K562 (cell line): Measurements from ENCODE around the gene RIOX2. TPM values are rescaled to one million over a fixed set of nuclear protein-coding genes. Genes with fewer than 3 reads are reported as not detected.

ENCODE experiments used
- ATAC-seq: fragments of 200-7000 bp; cut with Tn5 transposase; 3 replicates; pipeline ENCODE4 v1.9.1; 2020; ENCODE audit warnings: moderate library complexity
- BruUV-seq: library from RNA; stranded (reverse); fragments of 400-500 nt; replicated peaks from 2 replicates; lab custom pipeline; 2021; lab: Mats Ljungman, UMichigan
- CTCF ChIA-PET: fragments of 300-600 bp; formaldehyde crosslinking; extraction: SDS; loops from one replicate; lab custom pipeline; 2021; ENCODE audit warnings: low intra/inter-chr PET ratio; lab: Yijun Ruan, JAX
- POLR2A ChIA-PET: fragments of 300-600, 350-650 bp; sonication (Branson Sonifier 250); formaldehyde crosslinking; extraction: SDS; loops from one replicate; lab custom pipeline; 2021; ENCODE audit warnings: antibody characterized with exemption, inconsistent platforms; lab: Yijun Ruan, JAX
- DNase-seq, 4 experiments: peaks; one replicate each; pipeline versions ENCODE4 v3.0.0 to v3.0.0-alpha.2; 2011 to 2018; ENCODE audit warnings: low spot score in 3 of 4, mixed read lengths in 3 of 4; ENCODE audit errors: extremely low read depth in 1 of 4
- FAIRE-seq: peaks from 2 replicates; lab custom pipeline; 2011; peaks lifted over from hg19 to GRCh38; lab: Jason Lieb, UNC
- H2AFZ ChIP-seq: 2 replicates; pipeline ENCODE4 v1.6.0; 2011; ENCODE audit warnings: low read depth, low read length, control low read depth, inconsistent platforms
- H3K27ac ChIP-seq: fragments of 200-600 bp; 3 replicates; pipeline ENCODE4 v1.8.0; 2011; ENCODE audit warnings: low read depth, mild to moderate bottlenecking, control low read depth, inconsistent platforms, low read length, moderate library complexity, mixed read lengths; ENCODE audit errors: extremely low read depth
- H3K27me3 ChIP-seq, 2 experiments: fragments of 300-600 bp in 1 of 2; 2 replicates in 1 of 2; 3 replicates in 1 of 2; pipeline versions ENCODE4 v1.6.0 to v1.8.0; 2011; ENCODE audit warnings: inconsistent platforms in 2 of 2, low read length in 2 of 2, mild to moderate bottlenecking in 1 of 2, mixed read lengths in 1 of 2, moderate library complexity in 1 of 2; ENCODE audit not compliant: control insufficient read depth in 2 of 2, insufficient read depth in 2 of 2
- H3K36me3 ChIP-seq: fragments of 300-600 bp; 3 replicates; pipeline ENCODE4 v1.8.0; 2011; ENCODE audit warnings: mild to moderate bottlenecking, low read length, inconsistent platforms; ENCODE audit not compliant: control insufficient read depth, insufficient read depth
- H3K4me1 ChIP-seq, 2 experiments: fragments of 200-600 bp in 1 of 2; replicated peaks in 1 of 2; 2 replicates in 1 of 2; 3 replicates in 1 of 2; pipeline versions ENCODE4 v1.5.1 to v1.8.0; 2011; ENCODE audit warnings: inconsistent platforms in 2 of 2, low read length in 2 of 2, mild to moderate bottlenecking in 1 of 2, mixed read lengths in 1 of 2, moderate library complexity in 1 of 2; ENCODE audit not compliant: control insufficient read depth in 2 of 2, insufficient read depth in 2 of 2
- H3K4me2 ChIP-seq: 2 replicates; pipeline ENCODE4 v1.6.1; 2011; ENCODE audit warnings: low read length, control low read depth, inconsistent platforms, mixed read lengths; ENCODE audit not compliant: insufficient read depth
- H3K4me3 ChIP-seq: fragments of 200-600 bp; sonication (generic), shearing (Covaris generic); 2 replicates; pipeline ENCODE4 v1.5.1; 2016; ENCODE audit warnings: control low read depth, inconsistent platforms
- H3K79me2 ChIP-seq: fragments of 200-600 bp; 3 replicates; pipeline ENCODE4 v1.8.0; 2011; ENCODE audit warnings: low read length, inconsistent platforms; ENCODE audit not compliant: control insufficient read depth, insufficient read depth
- H3K9ac ChIP-seq, 2 experiments: 2 replicates each; pipeline versions ENCODE4 v1.6.0 to v1.6.1; 2011; ENCODE audit warnings: low read depth in 2 of 2, low read length in 2 of 2, control low read depth in 1 of 2, inconsistent platforms in 1 of 2, mild to moderate bottlenecking in 1 of 2, mixed read lengths in 1 of 2; ENCODE audit not compliant: insufficient read depth in 1 of 2
- H3K9me1 ChIP-seq: one replicate; pipeline ENCODE4 v1.6.0; 2011; ENCODE audit warnings: inconsistent platforms, mild to moderate bottlenecking, low read length, moderate library complexity; ENCODE audit not compliant: control insufficient read depth, insufficient read depth
- H3K9me3 ChIP-seq: replicated peaks from 2 replicates; pipeline ENCODE4 v1.5.1; 2011; ENCODE audit warnings: low read depth, low read length, inconsistent platforms; ENCODE audit not compliant: control insufficient read depth, insufficient read depth
- H4K20me1 ChIP-seq: replicated peaks from 2 replicates; pipeline ENCODE4 v1.6.1; 2011; ENCODE audit warnings: low read length, inconsistent platforms, mixed read lengths; ENCODE audit not compliant: control insufficient read depth, insufficient read depth
- MECOM ChIP-seq: fragments of 250-450 bp; sonication (Bioruptor Pico); IDR thresholded peaks from 2 replicates; pipeline ENCODE4 v1.8.0; 2022; ENCODE audit warnings: inconsistent platforms
- POLR2AphosphoS2 ChIP-seq: IDR thresholded peaks from 2 replicates; pipeline ENCODE4 v1.6.1; 2012; ENCODE audit warnings: low read length, improper control_type of control experiment
- WGBS: fragments of 100-300 bp; shearing (Covaris generic); methylation state at CpG from one replicate; pipeline ENCODE4 v1.1.6; 2016; ENCODE audit warnings: low coverage, mixed read lengths; ENCODE audit not compliant: insufficient coverage; ENCODE audit errors: missing lambda C conversion rate; 5-methylcytosine and 5-hydroxymethylcytosine counted together
- in situ Hi-C: fragments of 300-500 bp; cut with MboI; formaldehyde crosslinking; loops from 4 replicates; pipeline ENCODE4 v1.15.0; 2018; ENCODE audit warnings: inconsistent platforms, mixed read lengths
- intact Hi-C: fragments of 100-400 bp; cut with micrococcal nuclease; formaldehyde crosslinking; loops from 2 replicates; pipeline ENCODE4 v1.14.2; 2022
- polyA plus RNA-seq, 8 experiments: library from polyadenylated mRNA; depleted of rRNA in 4 of 8; stranded (reverse) in 5 of 8; unstranded in 3 of 8; fragments of >200 nt; fragmentation: Nextera tagmentation in 2 of 8; fragmentation: Illumina TruSeq in 1 of 8; extraction: Ambion mirVana in 2 of 8; extraction: Trizol in 1 of 8; gene quantifications; 2 replicates each; pipeline versions ENCODE4 v1.2.1 to v1.2.3, GENCODE V29; 2011 to 2014; ENCODE audit warnings: inconsistent platforms in 1 of 8, missing spikeins in 1 of 8
- total RNA-seq, 7 experiments: library from RNA; depleted of rRNA in 6 of 7; stranded (reverse); fragments of >200 nt in 6 of 7; fragmentation: Illumina TruSeq in 2 of 7; extraction: Trizol in 2 of 7; gene quantifications; 2 replicates each; pipeline versions ENCODE4 v1.2.1 to v1.2.3, GENCODE V29; 2011 to 2021; ENCODE audit warnings: low replicate concordance in 1 of 7
- TF ChIP-seq, protein P1 (sequence below): fragments of 450-650 bp; IDR thresholded peaks from 2 replicates; pipeline ENCODE4 v1.6.1; 2014; ENCODE audit warnings: low read depth, mild to moderate bottlenecking, moderate library complexity, borderline replicate concordance

The RIOX2 gene
- total and polyA plus RNA-seq, 9 of the 15 experiments (the other 6 are each of a cell fraction or from before 2014, with no cell fraction given), result 22.2 to 56.0 (median 32.6) TPM

DNA sequence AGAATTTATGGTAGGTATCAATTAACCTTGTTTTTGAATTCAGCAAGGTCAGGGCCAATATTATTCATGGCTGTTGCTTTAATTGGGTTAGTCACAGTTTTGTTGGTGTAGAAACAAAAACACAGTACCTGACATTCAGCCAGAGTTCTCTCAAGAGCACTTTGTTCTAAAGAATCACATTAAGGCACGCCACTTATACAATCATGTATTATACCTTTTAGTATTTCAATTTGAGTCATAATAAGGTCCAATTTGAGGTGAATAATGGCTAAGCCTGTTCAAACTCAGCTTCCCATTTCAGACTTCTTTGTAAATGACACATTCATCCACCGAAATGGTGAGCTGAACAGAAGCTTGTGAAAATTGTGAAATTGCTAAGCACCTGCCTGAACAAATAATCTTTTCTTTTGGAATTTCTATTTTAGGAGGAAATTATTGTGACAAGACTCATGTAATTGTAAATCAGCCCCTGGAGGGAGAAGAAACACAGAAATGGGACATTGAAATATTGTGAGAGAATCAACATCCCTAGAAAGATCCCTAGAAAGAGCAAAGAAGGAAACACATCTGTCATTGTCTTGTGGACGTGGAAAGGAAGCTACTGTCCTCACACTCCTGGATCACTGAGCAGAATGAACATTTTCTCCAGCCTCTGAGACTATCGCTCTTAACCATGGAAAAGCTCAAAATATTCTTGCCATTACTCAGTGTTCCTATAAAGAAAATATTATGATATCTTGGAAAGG, 29.3 kb downstream of the RIOX2 start:
- intact Hi-C loops, result no loop called here
- WGBS, result 88% methylated on average over 4 of the region's 4 CpGs
- in situ Hi-C loops, result no loop called here
- no peaks in the 10 kb centered on the region for H3K27me3 ChIP-seq
- H3K27ac ChIP-seq, result no peak overlapping the region
- no peak overlapping the region for H3K4me3 ChIP-seq
- H3K9me1 ChIP-seq, result no peaks in the 10 kb centered on the region
- ChIA-PET CTCF (no interaction called here), POLR2A (interaction anchor here (1.0 to 1.7 kb wide), 3 partner anchors 10 to 12 kb away, joined by 3 to 4 read pairs (median 4); no protein-coding TSS in a partner anchor)
- TF ChIP-seq MECOM (CRISPR knock-in tag) (no peak), POLR2AphosphoS2 (no peak)
- TF ChIP-seq, protein P1, sequence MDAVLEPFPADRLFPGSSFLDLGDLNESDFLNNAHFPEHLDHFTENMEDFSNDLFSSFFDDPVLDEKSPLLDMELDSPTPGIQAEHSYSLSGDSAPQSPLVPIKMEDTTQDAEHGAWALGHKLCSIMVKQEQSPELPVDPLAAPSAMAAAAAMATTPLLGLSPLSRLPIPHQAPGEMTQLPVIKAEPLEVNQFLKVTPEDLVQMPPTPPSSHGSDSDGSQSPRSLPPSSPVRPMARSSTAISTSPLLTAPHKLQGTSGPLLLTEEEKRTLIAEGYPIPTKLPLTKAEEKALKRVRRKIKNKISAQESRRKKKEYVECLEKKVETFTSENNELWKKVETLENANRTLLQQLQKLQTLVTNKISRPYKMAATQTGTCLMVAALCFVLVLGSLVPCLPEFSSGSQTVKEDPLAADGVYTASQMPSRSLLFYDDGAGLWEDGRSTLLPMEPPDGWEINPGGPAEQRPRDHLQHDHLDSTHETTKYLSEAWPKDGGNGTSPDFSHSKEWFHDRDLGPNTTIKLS, result no peak
- no peak for ATAC-seq
- H3K9me3 ChIP-seq, result no peaks in the 10 kb centered on the region
- no peaks in the 10 kb centered on the region for H3K79me2 ChIP-seq
- no peak for DNase-seq
- H4K20me1 ChIP-seq, result no peaks in the 10 kb centered on the region
- H3K36me3 ChIP-seq, result peaks cover 46% of the 10 kb centered on the region
- H3K4me2 ChIP-seq, result no peak overlapping the region
- H3K9ac ChIP-seq, result no peak overlapping the region
- BruUV-seq, result no TSS peak
- no peaks in the 10 kb centered on the region for H3K4me1 ChIP-seq
- H2AFZ ChIP-seq, result no peak overlapping the region
- FAIRE-seq, result no peak
